Measurements from ENCODE around the gene IL2RG.
A peak's percentile ranks its signal among the peaks of the same experiment; 100 is the strongest.

IL2RG gene

DNA sequence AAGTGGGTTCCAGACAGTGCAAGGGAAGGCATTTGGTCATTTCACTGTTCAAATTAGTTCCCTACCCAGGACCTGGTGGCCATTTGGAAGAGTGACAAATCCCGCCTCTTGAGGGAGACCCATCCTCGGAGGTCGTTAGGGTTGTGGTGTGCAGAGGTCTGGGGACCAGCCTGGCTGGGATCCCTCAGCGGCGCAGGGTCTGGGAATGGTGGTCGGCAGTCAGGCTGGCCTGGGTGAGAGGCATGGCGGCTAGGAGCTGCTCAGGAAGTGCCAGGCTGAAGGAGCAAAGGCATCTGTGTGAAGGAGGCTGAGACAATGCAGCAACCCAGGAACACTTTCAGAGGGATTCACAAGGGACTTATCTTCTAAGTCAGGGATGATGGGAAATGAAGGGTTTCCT lies 40.0 kb upstream of the IL2RG start:
- no peak overlapping the region for H3K4me3 ChIP-seq (ENCODE audit: low read depth, low read length)
- TF ChIP-seq, protein P1, sequence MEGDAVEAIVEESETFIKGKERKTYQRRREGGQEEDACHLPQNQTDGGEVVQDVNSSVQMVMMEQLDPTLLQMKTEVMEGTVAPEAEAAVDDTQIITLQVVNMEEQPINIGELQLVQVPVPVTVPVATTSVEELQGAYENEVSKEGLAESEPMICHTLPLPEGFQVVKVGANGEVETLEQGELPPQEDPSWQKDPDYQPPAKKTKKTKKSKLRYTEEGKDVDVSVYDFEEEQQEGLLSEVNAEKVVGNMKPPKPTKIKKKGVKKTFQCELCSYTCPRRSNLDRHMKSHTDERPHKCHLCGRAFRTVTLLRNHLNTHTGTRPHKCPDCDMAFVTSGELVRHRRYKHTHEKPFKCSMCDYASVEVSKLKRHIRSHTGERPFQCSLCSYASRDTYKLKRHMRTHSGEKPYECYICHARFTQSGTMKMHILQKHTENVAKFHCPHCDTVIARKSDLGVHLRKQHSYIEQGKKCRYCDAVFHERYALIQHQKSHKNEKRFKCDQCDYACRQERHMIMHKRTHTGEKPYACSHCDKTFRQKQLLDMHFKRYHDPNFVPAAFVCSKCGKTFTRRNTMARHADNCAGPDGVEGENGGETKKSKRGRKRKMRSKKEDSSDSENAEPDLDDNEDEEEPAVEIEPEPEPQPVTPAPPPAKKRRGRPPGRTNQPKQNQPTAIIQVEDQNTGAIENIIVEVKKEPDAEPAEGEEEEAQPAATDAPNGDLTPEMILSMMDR (IDR thresholded peaks at IDR 0.05; ENCODE audit: control insufficient read depth, extremely low read depth, insufficient read depth), result no peak
- DNase-seq (ENCODE audit: low read depth), result no peak

DNA sequence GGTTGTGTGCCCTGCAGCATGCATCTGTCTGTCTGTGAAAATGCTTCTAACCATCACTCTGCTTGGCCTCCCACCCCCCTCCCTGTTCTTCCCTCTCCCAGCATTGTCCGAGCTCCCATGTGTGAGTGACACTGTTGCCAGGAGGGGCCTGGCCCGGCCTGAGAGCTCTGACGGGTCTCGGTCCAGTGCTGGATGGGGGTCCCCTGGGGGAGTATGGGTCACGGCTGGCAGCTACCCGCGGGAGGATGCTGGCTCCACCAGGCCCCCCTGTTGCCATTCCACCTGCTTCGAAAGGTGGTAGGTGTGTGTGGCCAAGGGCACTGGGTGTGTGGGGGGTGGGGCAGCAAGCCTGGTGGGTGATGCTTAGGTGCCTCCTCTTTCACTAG lies 36.9 kb upstream of the IL2RG start:
- TF ChIP-seq, protein P1 (IDR thresholded peaks at IDR 0.05; ENCODE audit: control insufficient read depth, extremely low read depth, insufficient read depth), result no peak
- H3K4me3 ChIP-seq (ENCODE audit: low read depth, low read length), result no peak overlapping the region
- DNase-seq (ENCODE audit: low read depth), result no peak

DNA sequence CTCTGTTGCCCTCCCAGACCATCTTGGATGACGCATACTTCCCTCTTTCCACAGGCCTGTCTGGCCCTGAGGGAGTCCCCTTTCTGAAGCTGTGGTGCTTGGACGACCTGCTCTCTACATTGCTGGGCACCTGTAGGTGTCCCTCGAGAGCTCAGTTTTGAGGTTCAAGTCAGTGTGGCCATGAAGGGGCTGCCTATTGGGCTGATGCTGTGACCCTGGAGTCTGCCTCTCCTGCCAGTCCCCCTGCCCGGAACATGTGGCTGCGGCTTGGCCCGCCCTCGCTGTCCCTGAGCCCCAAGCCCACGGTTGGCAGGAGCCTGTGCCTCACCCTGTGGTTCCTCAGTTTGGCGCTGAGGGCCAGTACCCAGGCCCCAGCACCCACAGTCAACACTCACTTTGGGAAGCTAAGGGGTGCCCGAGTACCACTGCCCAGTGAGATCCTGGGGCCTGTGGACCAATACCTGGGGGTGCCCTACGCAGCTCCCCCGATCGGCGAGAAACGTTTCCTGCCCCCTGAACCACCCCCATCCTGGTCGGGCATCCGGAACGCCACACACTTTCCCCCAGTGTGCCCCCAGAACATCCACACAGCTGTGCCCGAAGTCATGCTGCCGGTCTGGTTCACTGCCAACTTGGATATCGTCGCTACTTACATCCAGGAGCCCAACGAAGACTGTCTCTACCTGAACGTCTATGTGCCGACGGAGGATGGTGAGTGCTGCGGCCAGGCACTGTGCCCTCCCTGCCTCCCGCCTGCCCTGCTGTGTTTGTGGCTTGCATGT lies 36.3 kb upstream of the IL2RG start:
- H3K4me3 ChIP-seq (ENCODE audit: low read depth, low read length), result no peak overlapping the region
- TF ChIP-seq, protein P1 (IDR thresholded peaks at IDR 0.05; ENCODE audit: control insufficient read depth, extremely low read depth, insufficient read depth), result no peak
- DNase-seq (ENCODE audit: low read depth), result no peak

DNA sequence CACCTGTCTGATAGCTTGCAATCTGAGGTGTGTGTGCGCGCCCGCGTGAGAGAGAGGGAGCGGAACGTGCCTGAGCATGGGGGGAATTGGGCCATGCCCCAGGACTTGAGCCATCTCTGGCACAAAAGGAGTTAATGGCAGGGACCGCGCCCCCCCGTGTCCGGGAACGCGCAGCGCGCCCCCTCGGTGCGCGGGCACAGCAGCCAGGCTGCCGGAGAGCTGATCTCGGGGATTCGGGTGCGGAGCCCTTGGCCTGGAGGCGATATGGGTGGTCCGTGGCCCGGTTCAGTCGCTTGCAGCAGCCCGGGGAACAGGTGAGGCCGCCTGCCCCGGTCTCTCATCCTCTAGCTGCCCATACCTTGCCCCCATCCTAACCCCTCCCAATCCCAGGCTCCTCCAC lies 33.3 kb upstream of the IL2RG start, which contains the start of gene NLGN3:
Gene NLGN3, plus strand, starts transcription at position 191 of the 400 bp plus-strand sequence. CDS start 2,909 bp downstream, outside the sequence.
- no peak within 1 kb of the TSS for H3K4me3 ChIP-seq (ENCODE audit: low read depth, low read length)
- DNase-seq (ENCODE audit: low read depth), result no peak
- TF ChIP-seq, protein P1 (IDR thresholded peaks at IDR 0.05; ENCODE audit: control insufficient read depth, extremely low read depth, insufficient read depth), result no peak

DNA sequence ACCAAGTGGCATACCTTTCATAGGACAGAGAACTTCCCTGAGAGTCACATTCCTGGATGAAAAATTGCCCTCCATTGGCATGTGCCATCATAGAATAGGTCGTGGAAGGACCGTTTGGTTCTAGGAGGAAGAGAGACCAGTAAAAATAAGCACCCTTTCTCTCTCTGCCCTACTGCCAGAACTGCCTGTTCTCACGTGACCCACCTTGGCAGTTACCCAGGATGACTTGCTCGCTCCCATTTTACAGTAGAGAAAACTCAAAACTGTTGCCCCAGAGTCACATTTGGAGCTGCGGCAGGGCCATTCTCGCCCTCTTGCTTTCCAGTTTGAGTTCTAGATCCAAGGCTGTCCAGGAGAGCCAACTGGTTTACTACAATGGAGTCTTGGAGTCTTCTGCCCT lies 32.1 kb upstream of the IL2RG start:
- DNase-seq (ENCODE audit: low read depth), result peak; percentile 26
- no peak overlapping the region for H3K4me3 ChIP-seq (ENCODE audit: low read depth, low read length)
- TF ChIP-seq, protein P1 (IDR thresholded peaks at IDR 0.05; ENCODE audit: control insufficient read depth, extremely low read depth, insufficient read depth), result no peak

DNA sequence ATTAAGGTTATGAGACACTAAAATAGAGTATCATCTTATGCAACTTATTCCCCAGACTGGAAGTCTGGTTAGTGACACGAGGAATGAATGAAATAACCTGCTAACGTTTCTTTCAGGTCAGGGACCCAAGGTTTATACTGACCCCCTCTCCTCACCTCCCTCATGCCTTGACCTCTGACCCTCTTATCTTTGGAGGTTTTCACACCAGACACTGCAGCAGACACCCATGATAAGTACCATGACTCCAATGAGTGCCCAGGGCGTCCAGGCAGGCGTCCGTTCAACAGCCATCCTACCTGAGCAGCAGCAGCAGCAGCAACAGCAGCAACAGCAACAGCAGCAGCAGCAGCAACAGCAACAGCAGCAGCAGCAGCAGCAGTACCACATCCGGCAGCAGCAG lies 29.1 kb upstream of the IL2RG start:
- no peak overlapping the region for H3K4me3 ChIP-seq (ENCODE audit: low read depth, low read length)
- TF ChIP-seq, protein P1 (IDR thresholded peaks at IDR 0.05; ENCODE audit: control insufficient read depth, extremely low read depth, insufficient read depth), result no peak
- DNase-seq (ENCODE audit: low read depth), result no peak

DNA sequence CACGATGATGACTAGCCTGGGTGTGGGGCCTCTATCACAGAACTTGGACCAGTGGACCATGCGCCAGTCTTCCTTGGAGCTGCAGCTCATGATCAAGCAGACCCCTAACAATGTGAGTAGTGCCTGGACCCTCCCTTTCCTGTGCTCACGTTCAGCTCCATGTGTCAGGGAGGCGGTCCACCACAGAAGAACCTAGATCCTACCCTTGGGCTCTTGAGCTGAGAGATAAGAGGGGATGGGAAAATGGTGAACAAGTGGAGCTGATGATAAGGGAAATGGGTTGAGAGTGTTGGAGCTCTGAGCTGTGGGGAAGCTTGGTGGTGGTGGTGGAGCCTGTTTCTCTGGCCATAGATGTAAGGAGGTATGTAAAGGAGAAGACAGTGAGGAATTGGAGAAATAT lies 20.1 kb upstream of the IL2RG start:
- TF ChIP-seq, protein P1 (IDR thresholded peaks at IDR 0.05; ENCODE audit: control insufficient read depth, extremely low read depth, insufficient read depth), result no peak
- no peak overlapping the region for H3K4me3 ChIP-seq (ENCODE audit: low read depth, low read length)
- no peak for DNase-seq (ENCODE audit: low read depth)
